GM21360 (cell line): Measurements from ENCODE around the gene IPO11.
A peak's percentile ranks its signal among the peaks of the same experiment; 100 is the strongest.
"Not testable (repeated sequence)": the region's sequence is repeated elsewhere in the genome, so short reads cannot be mapped to it uniquely, and the experiment has no call there.

Source experiments
- ATAC-seq: cut with Tn5 transposase; IDR thresholded peaks from one replicate; pipeline ENCODE4 v1.9.1; 2021; ENCODE audit warnings: mild to moderate bottlenecking, moderate library complexity; ENCODE audit not compliant: unreplicated experiment

The IPO11 gene

DNA sequence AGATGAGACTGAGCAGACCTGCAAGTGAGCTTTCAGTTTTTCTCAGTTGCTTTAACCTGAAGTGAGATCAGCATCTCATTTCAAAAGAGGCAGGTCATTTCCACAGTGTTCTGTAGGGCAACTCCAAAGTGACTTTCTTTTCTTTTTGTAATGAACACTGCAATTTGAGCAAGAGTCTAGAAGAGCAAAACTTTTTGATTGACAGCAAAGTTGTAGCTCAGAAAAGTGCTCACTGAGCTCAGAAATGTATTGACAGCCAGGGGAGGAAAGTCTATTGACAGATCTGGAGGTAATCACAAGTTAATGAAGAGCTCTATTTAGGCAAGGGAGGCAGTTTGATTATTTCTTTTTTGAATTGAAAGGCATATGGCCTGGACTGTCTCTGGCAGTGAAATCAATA, 220.7 kb downstream of the IPO11 start:
- no peak for ATAC-seq

DNA sequence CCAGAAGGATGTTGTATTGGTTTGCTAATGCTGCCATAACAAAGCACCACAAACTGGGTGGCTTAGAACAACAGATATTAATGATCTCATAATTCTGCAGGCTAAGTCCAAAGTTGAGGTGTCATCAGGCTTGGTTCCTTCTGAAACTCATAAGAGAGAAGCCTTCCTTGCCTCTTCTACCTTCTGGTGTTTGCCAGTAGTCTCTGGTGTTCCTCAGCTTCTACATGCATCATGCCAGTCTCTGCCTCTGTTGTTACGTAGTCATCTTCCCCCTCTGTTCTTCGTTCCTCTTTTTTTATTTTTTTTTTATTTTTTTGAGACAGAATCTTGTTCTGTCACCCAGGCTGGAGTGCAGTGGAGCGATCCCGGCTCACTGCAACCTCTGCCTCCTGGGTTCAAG, 227.9 kb downstream of the IPO11 start:
- ATAC-seq: no peak

DNA sequence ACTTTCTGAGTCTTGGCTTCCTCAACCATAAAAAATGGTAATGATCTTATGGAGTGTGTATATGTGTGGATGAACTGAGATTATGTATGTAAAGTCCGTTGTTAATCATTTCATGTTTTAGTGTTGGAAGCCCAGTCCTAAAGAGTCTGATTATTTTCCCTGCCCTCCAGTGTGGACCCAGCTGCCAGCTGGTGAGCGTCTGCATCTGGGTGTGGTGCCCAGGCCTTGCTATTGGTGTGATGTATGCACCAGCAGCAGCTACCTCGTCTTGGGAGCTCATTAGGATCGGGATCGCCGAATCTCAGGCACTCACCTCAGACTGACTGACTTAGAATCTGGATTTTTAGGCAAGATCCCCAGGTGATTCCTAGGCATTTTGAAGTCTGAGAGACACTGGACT, 229.9 kb downstream of the IPO11 start:
- ATAC-seq: no peak

DNA sequence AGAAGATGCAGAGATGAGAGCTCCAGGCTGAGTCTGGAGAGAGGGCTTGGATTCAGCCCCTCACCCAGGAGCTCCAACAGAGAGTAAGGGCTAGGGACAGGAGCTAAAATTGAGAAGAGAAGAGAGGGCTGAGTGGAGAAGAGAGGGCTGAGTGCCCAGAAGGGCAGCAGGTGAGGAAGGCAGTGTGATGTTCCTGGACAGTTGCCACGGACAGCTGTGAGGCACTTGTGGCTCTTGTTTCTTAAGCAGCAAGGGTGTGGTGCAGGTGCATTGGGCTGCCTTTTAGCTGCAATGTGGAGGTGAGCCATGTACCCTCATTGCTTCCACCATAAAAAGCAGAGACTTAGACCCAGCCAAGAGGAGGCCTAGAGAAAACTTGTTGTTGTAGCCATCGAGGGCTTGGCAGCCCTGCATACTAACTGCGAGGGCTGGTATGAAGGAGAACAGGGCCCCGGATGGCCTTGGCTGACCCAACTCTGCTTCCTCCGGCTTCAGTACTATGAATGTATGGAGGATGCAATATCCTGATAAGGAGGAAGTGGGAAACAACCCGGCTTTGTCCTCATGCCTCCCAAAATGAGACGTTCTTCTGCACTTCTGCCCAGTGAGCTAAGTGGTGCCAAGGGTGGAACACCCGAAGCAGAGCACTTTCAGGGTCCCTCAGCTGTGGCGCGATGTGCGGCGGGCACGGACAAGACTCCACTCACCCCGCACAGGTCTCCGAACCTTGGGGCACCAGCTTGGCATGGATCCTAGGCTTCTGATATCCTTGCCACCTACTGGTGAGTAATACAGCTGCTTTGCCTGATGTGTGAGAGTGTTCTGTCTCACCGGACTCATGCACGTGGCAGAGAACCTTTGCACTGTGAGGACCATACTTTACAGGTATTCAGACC, 231.2 kb downstream of the IPO11 start:
- ATAC-seq: no peak

DNA sequence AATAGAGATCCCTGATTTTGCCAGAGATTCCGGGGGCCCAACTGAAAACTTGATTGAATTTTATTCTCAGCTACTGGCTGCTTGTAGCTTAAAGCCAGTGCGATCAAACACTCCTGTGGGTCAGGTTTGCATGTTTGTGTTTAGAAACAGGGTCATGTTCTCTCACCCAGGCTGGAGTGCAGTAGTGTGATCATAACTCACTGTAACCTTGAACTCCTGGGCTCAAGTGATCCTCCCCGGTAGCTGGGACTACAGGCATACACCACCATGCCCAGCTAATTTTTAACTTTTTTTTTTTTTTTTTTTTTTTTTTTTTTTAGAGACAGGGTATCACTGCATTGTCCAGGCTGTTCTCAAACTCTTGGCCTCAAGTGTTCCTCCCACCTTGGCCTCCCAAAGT, 232.7 kb downstream of the IPO11 start:
- no peak for ATAC-seq

DNA sequence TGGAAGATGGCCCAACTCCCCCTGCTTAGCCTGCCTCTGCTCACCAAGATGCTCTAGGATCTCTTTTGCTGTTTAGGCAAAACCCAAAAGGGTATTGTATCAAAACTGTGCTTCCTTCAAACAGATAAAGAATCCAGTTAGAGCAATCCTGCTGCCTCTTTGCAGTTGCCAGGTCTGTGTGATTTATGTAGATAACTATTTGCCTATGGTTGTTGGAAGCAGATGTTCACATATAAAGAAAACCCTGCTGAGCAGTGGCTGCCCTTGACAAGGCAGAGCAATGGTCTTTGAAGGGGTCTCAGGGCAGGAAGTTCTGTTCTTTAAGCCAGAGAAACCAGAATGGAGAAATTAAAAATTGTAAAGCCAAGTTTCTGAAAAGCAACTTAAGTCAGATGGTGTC, 234.7 kb downstream of the IPO11 start:
- no peak for ATAC-seq

DNA sequence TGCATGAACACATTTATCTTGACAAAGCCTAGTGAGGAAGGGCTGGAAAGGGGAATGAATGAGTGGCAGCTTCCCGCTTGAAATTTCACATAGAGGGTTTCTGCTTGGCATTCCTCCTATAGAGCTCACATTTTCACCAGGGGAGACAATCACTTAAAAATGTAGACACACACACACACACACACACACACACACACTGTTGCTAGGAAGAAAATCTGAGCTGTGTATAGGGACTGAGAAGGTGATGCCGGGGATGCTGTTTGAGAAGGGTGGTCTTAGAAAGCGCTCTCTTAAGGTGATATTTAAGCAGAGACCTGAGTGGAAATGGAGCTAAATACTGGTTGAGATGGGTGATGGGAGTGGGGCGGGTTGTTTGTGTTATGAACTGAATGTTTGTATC, 236.5 kb downstream of the IPO11 start:
- ATAC-seq: no peak

DNA sequence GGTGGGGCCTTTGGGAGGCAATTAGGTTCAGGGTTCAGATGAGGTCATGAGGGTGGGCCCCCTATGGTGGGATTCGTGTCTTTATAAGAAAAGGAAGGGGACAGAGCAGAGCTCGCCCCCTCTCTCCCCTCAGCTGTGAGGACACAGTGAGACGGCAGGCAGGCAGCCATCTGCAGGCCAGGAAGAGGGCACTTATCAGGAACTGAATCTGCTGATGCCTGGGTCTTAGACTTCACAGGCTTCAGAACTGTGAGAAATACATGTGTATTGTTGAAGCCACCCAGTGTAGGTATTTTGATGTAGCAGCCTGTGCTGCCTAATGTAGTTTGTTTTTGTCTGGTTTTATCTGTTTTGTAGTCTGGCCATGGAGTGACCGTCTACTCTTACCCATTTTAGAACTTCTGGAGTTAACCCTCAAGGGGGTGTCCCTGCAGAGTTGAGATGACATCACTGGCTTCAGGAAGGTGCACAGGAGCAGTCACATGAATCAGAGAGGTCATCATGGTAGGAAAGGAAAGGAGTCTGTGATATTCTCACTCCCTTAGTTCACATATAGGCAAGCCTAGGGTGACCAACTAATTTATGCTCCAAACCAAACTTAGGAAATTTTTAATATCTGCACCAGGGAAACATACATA, 237.0 kb downstream of the IPO11 start:
- ATAC-seq: peak; percentile 41

DNA sequence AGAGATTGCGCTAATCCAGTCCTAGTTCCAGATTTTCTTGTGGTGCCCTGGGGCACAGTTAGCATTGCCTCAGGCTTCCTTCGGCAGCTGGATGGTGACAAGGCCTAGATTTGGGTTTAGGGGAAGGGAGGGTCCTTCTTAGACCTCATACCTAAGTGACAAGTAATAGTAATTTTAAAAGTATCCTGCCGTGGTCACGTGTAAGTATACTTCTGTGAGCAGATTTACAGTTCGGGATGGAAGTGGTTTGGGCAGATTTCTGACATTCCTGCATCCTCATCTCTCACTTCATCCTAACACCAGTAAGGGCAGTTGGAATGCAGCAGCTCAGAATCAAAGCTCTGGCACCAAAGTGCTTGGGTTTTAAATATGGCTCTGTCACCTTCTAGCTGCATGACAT, 237.6 kb downstream of the IPO11 start:
- ATAC-seq: no peak

DNA sequence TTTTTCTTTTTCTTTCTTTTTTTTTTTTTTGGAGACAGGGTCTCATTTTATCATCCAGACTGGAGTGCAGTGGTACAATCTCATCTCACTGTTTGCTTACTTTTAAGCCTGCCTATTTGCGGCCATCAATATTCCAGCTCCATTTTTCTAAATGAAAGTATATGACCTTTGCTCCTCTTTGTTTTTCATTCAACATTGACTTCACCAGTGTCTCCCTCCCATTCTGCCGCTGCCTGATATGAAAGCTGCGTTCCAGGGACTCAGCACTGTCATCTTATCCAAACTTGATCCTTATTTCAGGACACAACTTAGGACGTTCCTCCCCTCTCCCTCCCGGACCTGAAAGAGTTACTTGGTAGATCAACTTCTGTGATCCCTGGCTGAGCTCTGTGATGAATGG, 239.7 kb downstream of the IPO11 start:
- no peak for ATAC-seq

DNA sequence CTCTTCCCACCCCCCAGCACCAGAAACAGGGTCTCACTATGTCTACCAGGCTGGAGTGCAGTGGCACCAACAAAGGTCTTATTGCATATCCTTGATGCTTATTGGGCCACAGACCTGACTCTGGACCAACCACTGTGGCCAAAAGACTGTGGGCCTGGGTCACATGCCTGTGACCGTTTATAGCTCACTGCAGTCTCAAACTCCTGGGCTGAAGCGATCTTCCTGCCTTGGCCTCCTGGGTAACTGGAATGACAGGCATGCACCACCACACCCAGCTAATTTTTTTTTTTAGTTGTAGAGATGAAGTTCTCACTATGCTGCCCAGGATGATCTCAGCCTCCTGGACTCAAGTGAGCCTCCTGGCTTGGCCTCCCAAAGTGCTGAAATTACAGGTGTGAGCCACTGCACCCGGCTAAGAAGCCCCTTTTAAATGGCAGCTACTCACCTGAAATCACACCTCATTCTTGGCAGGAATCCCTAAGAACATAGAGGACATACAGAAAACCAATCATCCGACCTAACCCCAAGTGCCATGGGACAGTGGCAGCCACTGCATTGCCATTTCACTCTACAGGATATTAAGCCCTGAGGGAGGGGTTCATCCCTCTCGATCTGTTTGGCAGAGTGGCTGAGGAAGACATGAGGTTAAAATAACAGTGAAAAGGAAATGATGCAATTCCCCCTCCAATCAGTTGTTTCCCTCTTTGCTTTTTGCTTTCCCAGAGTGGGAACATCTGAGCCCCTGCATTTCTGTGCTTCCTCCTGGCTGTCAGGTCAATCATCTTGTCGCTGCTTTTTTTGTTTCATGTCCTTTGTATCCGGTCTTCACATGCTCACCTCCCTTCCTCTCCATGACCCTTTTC, 240.7 kb downstream of the IPO11 start:
- no peak for ATAC-seq

DNA sequence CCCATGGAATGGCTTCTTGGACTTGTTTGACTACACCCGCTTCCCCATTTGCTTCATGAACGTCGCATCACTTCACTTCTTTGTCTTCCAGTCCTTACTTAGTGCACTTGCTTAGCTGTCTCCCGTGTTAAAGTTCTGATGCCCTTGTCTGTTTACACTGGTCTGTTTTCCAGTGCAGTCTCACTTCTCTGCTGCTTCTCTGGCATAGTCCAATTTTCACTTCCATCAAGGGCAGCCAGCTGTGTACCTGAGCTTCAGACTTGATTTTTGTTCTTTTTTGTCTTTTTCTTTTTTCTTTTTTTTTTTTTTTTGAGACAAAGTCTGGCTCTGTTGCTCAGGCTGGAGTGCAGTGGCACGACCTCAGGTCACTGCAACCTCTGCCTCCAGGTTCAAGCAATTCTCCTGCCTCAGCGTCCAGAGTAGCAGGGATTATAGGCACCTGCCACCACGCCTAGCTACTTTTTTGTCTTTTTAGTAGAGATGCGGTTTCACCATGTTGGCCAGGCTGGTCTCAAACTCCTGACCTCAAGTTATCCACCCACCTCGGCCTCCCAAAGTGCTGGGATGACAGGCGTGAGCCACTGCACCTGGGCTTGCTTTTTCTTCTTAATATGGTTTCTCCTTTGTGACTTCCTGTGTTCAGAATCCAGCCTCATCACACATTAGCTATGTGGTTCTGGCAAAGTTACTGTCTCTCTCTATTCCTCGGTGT, 241.5 kb downstream of the IPO11 start:
- ATAC-seq: no peak

DNA sequence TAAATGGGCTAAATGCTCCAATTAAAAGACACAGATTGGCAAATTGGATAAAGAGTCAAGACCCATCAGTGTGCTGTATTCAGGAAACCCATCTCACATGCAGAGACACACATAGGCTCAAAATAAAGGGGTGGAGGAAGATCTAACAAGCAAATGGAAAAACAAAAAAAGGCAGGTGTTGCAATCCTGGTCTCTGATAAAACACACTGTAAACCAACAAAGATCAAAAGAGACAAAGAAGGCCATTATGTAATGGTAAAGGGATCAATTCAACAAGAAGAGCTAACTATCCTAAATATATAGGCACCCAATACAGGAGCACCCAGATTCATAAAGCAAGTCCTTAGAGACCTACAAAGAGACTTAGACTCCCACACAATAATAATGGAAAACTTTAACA, 245.2 kb downstream of the IPO11 start:
- ATAC-seq: not testable (repeated sequence)

DNA sequence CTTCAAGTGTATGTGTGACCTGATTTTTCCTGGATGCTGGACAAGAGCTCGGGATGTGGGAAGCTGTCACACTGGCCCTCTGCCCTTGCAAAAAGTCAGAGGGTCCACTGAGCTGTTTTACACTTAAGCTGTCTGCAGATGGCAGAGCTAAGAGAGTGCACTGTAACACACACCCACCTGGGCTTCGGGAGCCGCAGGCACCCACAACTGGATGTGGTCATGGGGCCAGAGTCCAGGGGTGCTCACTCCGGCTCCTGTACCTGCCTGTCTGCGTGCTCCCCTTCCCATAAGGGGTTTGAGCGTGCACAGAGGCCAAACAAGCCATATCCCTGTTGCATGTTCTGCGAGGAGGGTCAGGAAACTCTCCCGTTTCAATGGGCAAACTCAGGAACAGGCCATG, 248.6 kb downstream of the IPO11 start:
- ATAC-seq: no peak

DNA sequence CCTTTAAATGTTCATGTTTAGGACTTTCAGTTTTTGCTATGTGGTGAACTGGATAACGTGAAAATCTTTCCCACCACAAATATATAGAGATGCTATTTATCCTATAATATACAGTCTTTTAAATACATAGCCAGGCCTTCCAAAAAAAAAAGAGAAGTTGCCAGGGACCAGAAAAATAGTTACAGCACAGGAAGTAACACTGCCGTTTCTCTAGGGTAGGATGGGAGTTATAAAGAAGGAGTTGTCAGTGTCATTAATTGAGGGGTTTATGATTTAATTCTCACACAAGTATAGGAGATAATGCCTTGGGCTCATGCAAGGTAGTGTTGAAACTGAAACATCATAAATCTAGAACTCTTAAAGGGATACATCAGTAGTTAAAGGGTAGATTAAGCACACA, 250.0 kb downstream of the IPO11 start:
- ATAC-seq: no peak

DNA sequence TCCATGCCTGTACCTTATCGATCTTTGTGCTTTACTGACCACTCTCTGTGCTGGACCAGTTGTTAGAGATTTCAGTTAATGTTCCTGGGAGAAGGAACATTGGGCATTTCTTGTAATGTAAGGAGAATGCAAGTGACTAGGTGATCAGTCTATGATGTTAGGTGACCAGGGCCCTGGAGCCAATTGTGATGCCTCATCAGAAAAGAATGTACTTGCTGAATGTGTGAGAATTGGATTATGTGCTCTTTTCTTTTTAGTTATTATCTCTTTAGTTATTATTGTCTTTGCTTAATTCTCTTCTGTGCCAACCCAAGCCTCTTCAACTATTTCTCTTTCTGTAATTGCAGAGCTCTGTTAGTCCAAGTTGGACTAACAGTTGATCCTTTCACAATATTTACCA, 258.9 kb downstream of the IPO11 start:
- ATAC-seq: no peak

DNA sequence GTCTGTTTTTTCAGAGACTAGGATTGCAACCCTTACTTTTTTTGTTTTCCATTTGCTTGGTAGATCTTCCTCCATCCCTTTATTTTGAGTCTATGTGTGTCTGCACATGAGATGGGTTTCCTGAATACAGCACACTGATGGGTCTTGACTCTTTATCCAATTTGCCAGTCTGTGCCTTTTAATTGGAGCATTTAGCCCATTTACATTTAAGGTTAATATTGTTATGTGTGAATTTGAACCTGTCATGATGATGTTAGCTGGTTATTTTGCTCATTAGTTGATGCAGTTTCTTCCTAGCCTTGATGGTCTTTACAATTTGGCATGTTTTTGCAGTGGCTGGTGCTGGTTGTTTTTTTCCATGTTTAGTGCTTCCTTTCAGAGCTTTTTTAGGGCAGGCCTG, 264.0 kb downstream of the IPO11 start:
- not testable (repeated sequence) for ATAC-seq
